HEK293 (cell line): Measurements from ENCODE around the gene LRRC23.

Experiments used
- ATF2 ChIP-seq: fragments of 450-650 bp; formaldehyde crosslinking; IDR thresholded peaks from 2 replicates; pipeline ENCODE4 v1.5.1; 2016; ENCODE audit warnings: missing biosample characterization, missing genetic modification characterization, low read depth
- BCL11B ChIP-seq: fragments of 450-650 bp; formaldehyde crosslinking; IDR thresholded peaks from 2 replicates; pipeline ENCODE4 v1.5.1; 2016; ENCODE audit warnings: low read depth, missing biosample characterization, missing genetic modification characterization
- EGR2 ChIP-seq: fragments of 450-650 bp; formaldehyde crosslinking; IDR thresholded peaks from 2 replicates; pipeline ENCODE4 v1.5.1; 2016; ENCODE audit warnings: low read depth, missing biosample characterization, missing genetic modification characterization
- FEZF1 ChIP-seq: fragments of 450-650 bp; formaldehyde crosslinking; IDR thresholded peaks from 2 replicates; pipeline ENCODE4 v1.5.1; 2016; ENCODE audit warnings: missing biosample characterization, missing genetic modification characterization
- GLI4 ChIP-seq: fragments of 450-650 bp; formaldehyde crosslinking; IDR thresholded peaks from 2 replicates; pipeline ENCODE4 v1.5.1; 2016; ENCODE audit warnings: missing biosample characterization, missing genetic modification characterization
- HOXA7 ChIP-seq: sonication (generic); formaldehyde crosslinking; IDR thresholded peaks from 2 replicates; pipeline ENCODE4 v1.8.1; 2022; ENCODE audit warnings: missing genetic modification reagents, borderline replicate concordance
- KLF1 ChIP-seq: fragments of 450-650 bp; formaldehyde crosslinking; IDR thresholded peaks from 2 replicates; pipeline ENCODE4 v1.5.1; 2016; ENCODE audit warnings: missing biosample characterization, missing genetic modification characterization
- KLF17 ChIP-seq: fragments of 450-650 bp; formaldehyde crosslinking; IDR thresholded peaks from 2 replicates; pipeline ENCODE4 v1.5.1; 2016; ENCODE audit warnings: missing biosample characterization, missing genetic modification characterization
- MZF1 ChIP-seq: fragments of 450-650 bp; formaldehyde crosslinking; IDR thresholded peaks from 2 replicates; pipeline ENCODE4 v1.5.1; 2017; ENCODE audit warnings: missing biosample characterization, missing genetic modification characterization, borderline replicate concordance
- OVOL3 ChIP-seq: fragments of 450-650 bp; formaldehyde crosslinking; IDR thresholded peaks from 2 replicates; pipeline ENCODE4 v1.5.1; 2016; ENCODE audit warnings: missing biosample characterization, missing genetic modification characterization
- REPIN1 ChIP-seq: fragments of 450-650 bp; formaldehyde crosslinking; IDR thresholded peaks from 2 replicates; pipeline ENCODE4 v1.5.1; 2017; ENCODE audit warnings: missing biosample characterization, missing genetic modification characterization, low read depth
- SALL2 ChIP-seq: fragments of 450-650 bp; formaldehyde crosslinking; IDR thresholded peaks from 2 replicates; pipeline ENCODE4 v1.5.0; 2017; ENCODE audit warnings: missing biosample characterization, mild to moderate bottlenecking, missing genetic modification characterization, borderline replicate concordance
- SCRT1 ChIP-seq: fragments of 450-650 bp; formaldehyde crosslinking; IDR thresholded peaks from 2 replicates; pipeline ENCODE4 v1.5.1; 2016; ENCODE audit warnings: missing biosample characterization, missing genetic modification characterization, borderline replicate concordance
- TCF7L2 ChIP-seq: IDR thresholded peaks from 2 replicates; pipeline ENCODE4 v1.6.1; 2011; ENCODE audit warnings: low read depth, mild to moderate bottlenecking, inconsistent platforms, low read length, moderate library complexity, borderline replicate concordance
- ZBTB44 ChIP-seq: fragments of 450-650 bp; IDR thresholded peaks from 2 replicates; pipeline ENCODE4 v1.5.1; 2018; ENCODE audit warnings: missing biosample characterization, mild to moderate bottlenecking, missing genetic modification characterization
- ZBTB8A ChIP-seq: fragments of 450-650 bp; formaldehyde crosslinking; IDR thresholded peaks from 2 replicates; pipeline ENCODE4 v1.5.1; 2016; ENCODE audit warnings: missing biosample characterization, missing genetic modification characterization
- ZIC2 ChIP-seq: fragments of 450-650 bp; formaldehyde crosslinking; IDR thresholded peaks from 2 replicates; pipeline ENCODE4 v1.5.1; 2016; ENCODE audit warnings: missing biosample characterization, missing genetic modification characterization
- ZNF138 ChIP-seq: fragments of 450-650 bp; formaldehyde crosslinking; IDR thresholded peaks from 2 replicates; pipeline ENCODE4 v1.5.1; 2016; ENCODE audit warnings: missing biosample characterization, missing genetic modification characterization, borderline replicate concordance
- ZNF19 ChIP-seq: fragments of 450-650 bp; formaldehyde crosslinking; IDR thresholded peaks from 2 replicates; pipeline ENCODE4; 2016; ENCODE audit warnings: missing biosample characterization, missing genetic modification characterization, low read depth
- ZNF248 ChIP-seq: fragments of 450-650 bp; formaldehyde crosslinking; IDR thresholded peaks from 2 replicates; pipeline ENCODE4 v1.5.1; 2017; ENCODE audit warnings: missing biosample characterization, missing genetic modification characterization
- ZNF341 ChIP-seq: fragments of 450-650 bp; formaldehyde crosslinking; IDR thresholded peaks from 2 replicates; pipeline ENCODE4; 2016; ENCODE audit warnings: low read depth, missing biosample characterization, missing genetic modification characterization
- ZNF404 ChIP-seq: fragments of 450-650 bp; formaldehyde crosslinking; IDR thresholded peaks from 2 replicates; pipeline ENCODE4 v1.5.1; 2017; ENCODE audit warnings: missing biosample characterization, missing genetic modification characterization
- ZNF423 ChIP-seq: fragments of 450-650 bp; formaldehyde crosslinking; IDR thresholded peaks from 2 replicates; pipeline ENCODE4 v1.5.1; 2016; ENCODE audit warnings: missing biosample characterization, missing genetic modification characterization
- ZNF426 ChIP-seq: fragments of 450-650 bp; formaldehyde crosslinking; IDR thresholded peaks from 2 replicates; pipeline ENCODE4 v1.5.1; 2017; ENCODE audit warnings: missing biosample characterization, missing genetic modification characterization, mild to moderate bottlenecking, inconsistent platforms, moderate library complexity
- ZNF433 ChIP-seq: fragments of 450-650 bp; formaldehyde crosslinking; IDR thresholded peaks from 2 replicates; pipeline ENCODE4 v1.5.1; 2016; ENCODE audit warnings: missing biosample characterization, missing genetic modification characterization, low read depth
- ZNF48 ChIP-seq: fragments of 450-650 bp; formaldehyde crosslinking; IDR thresholded peaks from 2 replicates; pipeline ENCODE4 v1.5.1; 2016; ENCODE audit warnings: missing biosample characterization, missing genetic modification characterization
- ZNF488 ChIP-seq: fragments of 450-650 bp; formaldehyde crosslinking; IDR thresholded peaks from 2 replicates; pipeline ENCODE4 v1.5.1; 2016; ENCODE audit warnings: missing biosample characterization, missing genetic modification characterization
- ZNF514 ChIP-seq: fragments of 450-650 bp; formaldehyde crosslinking; IDR thresholded peaks from 2 replicates; pipeline ENCODE4 v1.5.1; 2016; ENCODE audit warnings: missing biosample characterization, missing genetic modification characterization
- ZNF529 ChIP-seq: fragments of 450-650 bp; formaldehyde crosslinking; IDR thresholded peaks from 2 replicates; pipeline ENCODE4 v1.5.1; 2017; ENCODE audit warnings: missing genetic modification characterization, missing biosample characterization; ENCODE audit not compliant: insufficient replicate concordance
- ZNF561 ChIP-seq: fragments of 450-650 bp; IDR thresholded peaks from 2 replicates; pipeline ENCODE4 v1.5.1; 2018; ENCODE audit warnings: missing biosample characterization, missing genetic modification characterization, borderline replicate concordance
- ZNF600 ChIP-seq: fragments of 450-650 bp; formaldehyde crosslinking; IDR thresholded peaks from 2 replicates; pipeline ENCODE4 v1.5.1; 2016; ENCODE audit warnings: missing biosample characterization, missing genetic modification characterization
- ZNF623 ChIP-seq: fragments of 450-650 bp; formaldehyde crosslinking; IDR thresholded peaks from 2 replicates; pipeline ENCODE4 v1.5.1; 2016; ENCODE audit warnings: missing biosample characterization, missing genetic modification characterization
- ZNF645 ChIP-seq: fragments of 450-650 bp; formaldehyde crosslinking; IDR thresholded peaks from 2 replicates; pipeline ENCODE4; 2016; ENCODE audit warnings: missing biosample characterization, missing genetic modification characterization
- ZNF777 ChIP-seq: fragments of 450-650 bp; formaldehyde crosslinking; IDR thresholded peaks from 2 replicates; pipeline ENCODE4 v1.5.1; 2017; ENCODE audit warnings: missing biosample characterization, missing genetic modification characterization, borderline replicate concordance
- ZNF830 ChIP-seq: fragments of 450-650 bp; IDR thresholded peaks from 2 replicates; pipeline ENCODE4 v1.5.0; 2018; ENCODE audit warnings: missing biosample characterization, missing genetic modification characterization, low read depth, mild to moderate bottlenecking, moderate library complexity
- ZSCAN30 ChIP-seq: fragments of 450-650 bp; IDR thresholded peaks from 2 replicates; pipeline ENCODE4 v1.5.1; 2018; ENCODE audit warnings: missing biosample characterization, mild to moderate bottlenecking, missing genetic modification characterization, moderate library complexity

Gene LRRC23

GRCh38 chr12:6890789-6891645 is 13.6 kb upstream of the LRRC23 start (continued):
- TF ChIP-seq SALL2 (no peak), ZNF561 (tag by site-specific recombination) (peak; percentile 94), REPIN1 (tag by site-specific recombination) (no peak), ZNF623 (tag by site-specific recombination) (no peak), ZNF426 (tag by site-specific recombination) (no peak), ZNF645 (tag by site-specific recombination) (no peak), HOXA7 (CRISPR knock-in tag) (no peak), ZIC2 (tag by site-specific recombination) (peak; percentile 79), ATF2 (no peak), SCRT1 (tag by site-specific recombination) (no peak), ZNF514 (tag by site-specific recombination) (no peak), ZNF404 (tag by site-specific recombination) (no peak), ZNF830 (no peak), ZNF423 (tag by site-specific recombination) (no peak), ZNF433 (no peak), ZNF48 (tag by site-specific recombination) (no peak), EGR2 (tag by site-specific recombination) (peak; percentile 91), ZBTB44 (tag by site-specific recombination) (peak; percentile 70; the same call in 1 of the 2 replicates), FEZF1 (tag by site-specific recombination) (no peak), MZF1 (tag by site-specific recombination) (no peak), ZNF138 (tag by site-specific recombination) (no peak), ZNF600 (0 out of 2 replicates have a peak, but pooled peaks have one; percentile 62), ZNF488 (tag by site-specific recombination) (no peak), ZNF341 (tag by site-specific recombination) (peak; percentile 62), ZSCAN30 (tag by site-specific recombination) (peak; percentile 92), ZNF19 (no peak), TCF7L2 (no peak), BCL11B (tag by site-specific recombination) (no peak), KLF1 (tag by site-specific recombination) (peak; percentile 87), ZNF777 (tag by site-specific recombination) (no peak), GLI4 (no peak), KLF17 (tag by site-specific recombination) (peak; percentile 71), ZBTB8A (peak; percentile 95), ZNF248 (tag by site-specific recombination) (no peak), OVOL3 (no peak), ZNF529 (tag by site-specific recombination) (no peak)
